HepG2 (cell line): ENCODE measurements around the gene ENTREP3. TPM values are rescaled to one million over a fixed set of nuclear protein-coding genes. Genes with fewer than 3 reads are reported as not detected.

Source experiments
- CREM ChIP-seq, 2 experiments: sonication (generic) in 1 of 2; formaldehyde crosslinking in 1 of 2; IDR thresholded peaks; 2 replicates each; pipeline versions ENCODE4 v1.4.0 to v1.6.1; 2016 to 2020; ENCODE audit warnings: antibody characterized with exemption in 1 of 2, mild to moderate bottlenecking in 1 of 2, missing genetic modification reagents in 1 of 2
- FOXC1 ChIP-seq: sonication (generic); formaldehyde crosslinking; IDR thresholded peaks from 2 replicates; pipeline ENCODE4 v1.8.0; 2022; ENCODE audit warnings: mild to moderate bottlenecking, missing genetic modification reagents, borderline replicate concordance
- HDAC1 ChIP-seq: sonication (generic); formaldehyde crosslinking; IDR thresholded peaks from 2 replicates; pipeline ENCODE4 v1.5.1; 2020; ENCODE audit warnings: mild to moderate bottlenecking, missing genetic modification reagents
- HDAC2 ChIP-seq: sonication (generic); formaldehyde crosslinking; IDR thresholded peaks from 2 replicates; pipeline ENCODE4 v1.4.0; 2020; ENCODE audit warnings: missing genetic modification reagents
- HNRNPLL ChIP-seq: fragments of 200-400 bp; formaldehyde crosslinking; IDR thresholded peaks from 2 replicates; pipeline ENCODE4 v1.6.1; 2017; ENCODE audit warnings: mild to moderate bottlenecking, low read depth, low read length; ENCODE audit not compliant: poor library complexity, severe bottlenecking
- MYC ChIP-seq: sonication (generic); formaldehyde crosslinking; IDR thresholded peaks from 2 replicates; pipeline ENCODE4 v1.9.0; 2021; ENCODE audit warnings: missing genetic modification reagents, borderline replicate concordance
- RFX1 ChIP-seq: fragments of 450-650 bp; IDR thresholded peaks from 2 replicates; pipeline ENCODE4 v1.6.1; 2017
- SRSF9 ChIP-seq: fragments of 200-400 bp; formaldehyde crosslinking; IDR thresholded peaks from 2 replicates; pipeline ENCODE4 v1.6.1; 2018; ENCODE audit warnings: borderline replicate concordance, mild to moderate bottlenecking, low read depth, low read length; ENCODE audit not compliant: insufficient read depth, poor library complexity, severe bottlenecking
- USF2 ChIP-seq, 2 experiments: sonication (generic) in 1 of 2; formaldehyde crosslinking in 1 of 2; IDR thresholded peaks; 2 replicates each; pipeline versions ENCODE4 v1.5.1 to v1.6.1; 2011 to 2020; ENCODE audit warnings: borderline replicate concordance in 1 of 2, low read depth in 1 of 2, low read length in 1 of 2, mild to moderate bottlenecking in 1 of 2, missing genetic modification reagents in 1 of 2, moderate library complexity in 1 of 2
- ZFP37 ChIP-seq: sonication (generic); formaldehyde crosslinking; IDR thresholded peaks from 2 replicates; pipeline ENCODE4 v1.4.0; 2020; ENCODE audit warnings: missing genetic modification reagents, borderline replicate concordance
- ZNF20 ChIP-seq: sonication (generic); formaldehyde crosslinking; IDR thresholded peaks from 2 replicates; pipeline ENCODE4 v1.4.0; 2020; ENCODE audit warnings: mild to moderate bottlenecking, moderate library complexity, missing genetic modification reagents
- ZNF276 ChIP-seq: sonication (generic); formaldehyde crosslinking; IDR thresholded peaks from 2 replicates; pipeline ENCODE4 v1.4.0; 2020; ENCODE audit warnings: mild to moderate bottlenecking, low read depth, missing genetic modification reagents
- ZNF674 ChIP-seq: sonication (generic); formaldehyde crosslinking; IDR thresholded peaks from 2 replicates; pipeline ENCODE4 v1.5.0; 2020; ENCODE audit warnings: low read depth, mild to moderate bottlenecking, missing genetic modification reagents
- ZNF703 ChIP-seq: sonication (generic); formaldehyde crosslinking; IDR thresholded peaks from 2 replicates; pipeline ENCODE4 v1.5.1; 2020; ENCODE audit warnings: missing genetic modification reagents, mild to moderate bottlenecking, moderate library complexity, borderline replicate concordance
- polyA plus RNA-seq, 8 experiments: library from polyadenylated mRNA; depleted of rRNA in 3 of 8; stranded (reverse) in 7 of 8; unstranded in 1 of 8; fragments of >200 nt; fragmentation: Illumina TruSeq in 4 of 8; extraction: Trizol in 4 of 8; gene quantifications; 2 replicates each; pipeline versions ENCODE4 v1.2.1 to v1.2.3, GENCODE V29; 2011 to 2016; ENCODE audit warnings: low read depth in 4 of 8, missing spikeins in 1 of 8, mixed read lengths in 1 of 8; ENCODE audit not compliant: insufficient read depth in 1 of 8
- total RNA-seq, 5 experiments: library from RNA; depleted of rRNA; stranded (reverse); fragments of >200 nt; fragmentation: Illumina TruSeq; extraction: Trizol; gene quantifications; 2 replicates each; pipeline ENCODE4 v1.2.3, GENCODE V29; 2016; ENCODE audit warnings: low read depth in 1 of 5
- TF ChIP-seq, protein P1 (sequence below): sonication (generic); formaldehyde crosslinking; IDR thresholded peaks from 2 replicates; pipeline ENCODE4 v1.4.0; 2020; ENCODE audit warnings: missing genetic modification reagents, borderline replicate concordance

ENTREP3 gene
- total and polyA plus RNA-seq, 2 of the 13 experiments (the other 11 are each of a cell fraction or from before 2014, with no cell fraction given): 4.1 to 9.9 TPM

GRCh38 chr1:155255243-155256007, at the start of gene ENTREP3 (continued):
- TF ChIP-seq HNRNPLL (peak; percentile 48), HDAC2 (CRISPR knock-in tag) (peak; percentile 28; the same call in 1 of the 2 replicates), FOXC1 (CRISPR knock-in tag) (no peak), MYC (peak; percentile 87), CREM (IDR thresholded peaks at IDR 0.05) (peak; percentile 57; the same call in 1 of the 2 replicates), CREM (CRISPR knock-in tag; IDR thresholded peaks at IDR 0.05) (no peak), ZNF276 (CRISPR knock-in tag) (peak; percentile 64; the same call in 1 of the 2 replicates), ZNF703 (CRISPR knock-in tag) (no peak), ZFP37 (CRISPR knock-in tag) (peak; percentile 61; the same call in 1 of the 2 replicates), ZNF674 (CRISPR knock-in tag) (no peak), USF2 (IDR thresholded peaks at IDR 0.05; ENCODE audit: low read depth, low read length) (no peak), USF2 (CRISPR knock-in tag; IDR thresholded peaks at IDR 0.05; ENCODE audit: borderline replicate concordance) (no peak), RFX1 (no peak), HDAC1 (CRISPR knock-in tag) (peak; percentile 37; the same call in 1 of the 2 replicates), ZNF20 (CRISPR knock-in tag) (no peak), SRSF9 (no peak)
- TF ChIP-seq, protein P1, sequence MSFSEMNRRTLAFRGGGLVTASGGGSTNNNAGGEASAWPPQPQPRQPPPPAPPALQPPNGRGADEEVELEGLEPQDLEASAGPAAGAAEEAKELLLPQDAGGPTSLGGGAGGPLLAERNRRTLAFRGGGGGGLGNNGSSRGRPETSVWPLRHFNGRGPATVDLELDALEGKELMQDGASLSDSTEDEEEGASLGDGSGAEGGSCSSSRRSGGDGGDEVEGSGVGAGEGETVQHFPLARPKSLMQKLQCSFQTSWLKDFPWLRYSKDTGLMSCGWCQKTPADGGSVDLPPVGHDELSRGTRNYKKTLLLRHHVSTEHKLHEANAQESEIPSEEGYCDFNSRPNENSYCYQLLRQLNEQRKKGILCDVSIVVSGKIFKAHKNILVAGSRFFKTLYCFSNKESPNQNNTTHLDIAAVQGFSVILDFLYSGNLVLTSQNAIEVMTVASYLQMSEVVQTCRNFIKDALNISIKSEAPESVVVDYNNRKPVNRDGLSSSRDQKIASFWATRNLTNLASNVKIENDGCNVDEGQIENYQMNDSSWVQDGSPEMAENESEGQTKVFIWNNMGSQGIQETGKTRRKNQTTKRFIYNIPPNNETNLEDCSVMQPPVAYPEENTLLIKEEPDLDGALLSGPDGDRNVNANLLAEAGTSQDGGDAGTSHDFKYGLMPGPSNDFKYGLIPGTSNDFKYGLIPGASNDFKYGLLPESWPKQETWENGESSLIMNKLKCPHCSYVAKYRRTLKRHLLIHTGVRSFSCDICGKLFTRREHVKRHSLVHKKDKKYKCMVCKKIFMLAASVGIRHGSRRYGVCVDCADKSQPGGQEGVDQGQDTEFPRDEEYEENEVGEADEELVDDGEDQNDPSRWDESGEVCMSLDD: 0 out of 2 replicates have a peak, but pooled peaks have one; percentile 56
